Right atrium auricular region (tissue), 2 donors: ENCODE results near the gene FAM83D. TPM values are rescaled to one million over a fixed set of nuclear protein-coding genes. Genes with fewer than 3 reads are reported as not detected.

Source experiments
- DNase-seq: peaks from one replicate; pipeline ENCODE4 v3.0.0-alpha.2; 2019; ENCODE audit warnings: low spot score
- H3K27ac ChIP-seq, 2 donors: fragments of 200-600 bp; sonication (generic); 1 replicate in 1 of 2; 2 replicates in 1 of 2; pipeline ENCODE4 v1.5.1; 2016 to 2019
- H3K27me3 ChIP-seq, 2 donors: fragments of 200-600 bp; sonication (generic); one replicate each; pipeline versions ENCODE4 v1.5.1 to v1.6.0; 2017 to 2019
- H3K36me3 ChIP-seq: fragments of 200-600 bp; sonication (generic); one replicate; pipeline ENCODE4 v1.5.1; 2016
- H3K4me1 ChIP-seq, 2 donors: fragments of 200-600 bp; sonication (generic); one replicate each; pipeline versions ENCODE4 v1.5.1 to v1.6.0; 2017 to 2019
- H3K4me3 ChIP-seq, 2 donors: fragments of 200-600 bp; sonication (generic); 1 replicate in 1 of 2; 2 replicates in 1 of 2; pipeline ENCODE4 v1.5.1; 2017 to 2019; ENCODE audit warnings: mild to moderate bottlenecking in 1 of 2, moderate library complexity in 1 of 2
- H3K9me3 ChIP-seq, 2 donors: fragments of 200-600 bp; sonication (generic); one replicate each; pipeline ENCODE4 v1.5.1; 2019
- total RNA-seq, 2 donors: library from RNA; depleted of rRNA; stranded (reverse); fragments of >200 nt; gene quantifications; one replicate each; pipeline ENCODE4 v1.1.0, GENCODE V29; 2016
- TF ChIP-seq, protein P1 (sequence below), 2 donors: fragments of 200-600 bp; sonication (generic); IDR thresholded peaks; one replicate each; pipeline ENCODE4 v1.5.1; 2019; ENCODE audit warnings: antibody characterized with exemption in 2 of 2

Gene FAM83D
- total RNA-seq, 2 donors from 2014 or later, result 1.1 to 2.2 TPM

DNA sequence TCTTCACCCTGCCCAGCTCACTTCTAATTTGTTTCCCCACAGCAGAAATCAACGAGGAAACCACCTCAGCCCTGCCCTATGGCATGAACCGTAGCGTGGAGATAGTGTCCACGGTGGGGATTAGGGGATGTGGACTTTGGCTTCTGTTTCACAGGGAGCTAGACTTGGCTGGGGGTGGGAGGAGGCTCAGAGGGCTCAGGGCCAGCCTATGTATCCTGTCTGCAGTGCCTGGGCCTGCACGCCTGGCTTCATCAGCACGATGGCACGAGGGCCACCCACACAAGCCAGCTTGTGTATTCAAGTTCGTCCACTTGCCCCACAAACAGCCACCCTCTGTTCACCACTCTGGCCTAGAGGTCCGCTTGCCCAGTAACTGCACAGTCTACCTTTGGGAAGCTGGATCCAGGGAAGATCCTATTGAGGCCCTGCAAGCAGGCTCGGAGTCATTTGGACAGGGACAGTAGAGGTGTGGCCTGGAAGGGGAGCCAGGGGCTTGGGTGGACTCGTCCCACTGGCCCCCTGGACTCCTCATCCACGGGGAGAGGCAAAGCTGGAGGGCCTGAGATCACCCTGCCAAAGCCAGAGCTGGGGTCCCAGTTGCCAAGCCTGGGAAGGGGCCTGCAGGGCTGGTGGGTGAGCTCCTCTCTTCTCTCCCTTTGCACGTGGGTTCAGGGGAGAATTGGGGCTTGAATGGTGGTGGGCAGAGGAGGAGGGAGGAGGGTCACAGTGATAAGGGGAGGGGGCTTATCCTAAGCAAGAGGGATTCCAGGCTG, 38.0 kb upstream of the FAM83D start:
- H3K4me3 ChIP-seq, result no peak overlapping the region
- H3K4me1 ChIP-seq, result peaks cover 0 to 2% of the 10 kb centered on the region in 2 donors
- H3K27me3 ChIP-seq, result no peaks in the 10 kb centered on the region
- TF ChIP-seq, protein P1, sequence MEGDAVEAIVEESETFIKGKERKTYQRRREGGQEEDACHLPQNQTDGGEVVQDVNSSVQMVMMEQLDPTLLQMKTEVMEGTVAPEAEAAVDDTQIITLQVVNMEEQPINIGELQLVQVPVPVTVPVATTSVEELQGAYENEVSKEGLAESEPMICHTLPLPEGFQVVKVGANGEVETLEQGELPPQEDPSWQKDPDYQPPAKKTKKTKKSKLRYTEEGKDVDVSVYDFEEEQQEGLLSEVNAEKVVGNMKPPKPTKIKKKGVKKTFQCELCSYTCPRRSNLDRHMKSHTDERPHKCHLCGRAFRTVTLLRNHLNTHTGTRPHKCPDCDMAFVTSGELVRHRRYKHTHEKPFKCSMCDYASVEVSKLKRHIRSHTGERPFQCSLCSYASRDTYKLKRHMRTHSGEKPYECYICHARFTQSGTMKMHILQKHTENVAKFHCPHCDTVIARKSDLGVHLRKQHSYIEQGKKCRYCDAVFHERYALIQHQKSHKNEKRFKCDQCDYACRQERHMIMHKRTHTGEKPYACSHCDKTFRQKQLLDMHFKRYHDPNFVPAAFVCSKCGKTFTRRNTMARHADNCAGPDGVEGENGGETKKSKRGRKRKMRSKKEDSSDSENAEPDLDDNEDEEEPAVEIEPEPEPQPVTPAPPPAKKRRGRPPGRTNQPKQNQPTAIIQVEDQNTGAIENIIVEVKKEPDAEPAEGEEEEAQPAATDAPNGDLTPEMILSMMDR (IDR thresholded peaks at IDR 0.05), result no peak
- H3K27ac ChIP-seq, result no peak overlapping the region
- no peaks in the 10 kb centered on the region for H3K36me3 ChIP-seq
- DNase-seq, result no peak
- H3K9me3 ChIP-seq, result no peaks in the 10 kb centered on the region

DNA sequence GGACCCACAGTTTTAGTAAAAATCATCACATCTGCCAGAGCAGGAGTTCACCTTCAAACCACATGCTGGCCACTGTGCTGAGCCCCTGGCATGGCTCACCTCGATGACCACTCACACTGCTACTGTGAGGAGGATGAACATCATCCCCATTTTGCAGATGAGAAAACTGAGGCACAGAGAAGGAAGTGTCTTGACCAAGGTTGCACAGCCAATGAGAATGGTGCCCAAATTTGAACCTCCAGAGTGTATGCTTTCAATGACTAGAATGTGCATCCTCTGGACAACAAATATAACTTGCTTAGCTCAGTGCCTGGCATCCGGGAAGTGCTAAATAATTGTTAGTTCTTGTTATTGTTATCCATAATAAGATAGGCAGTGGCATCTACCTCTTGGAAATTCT, 37.2 kb upstream of the FAM83D start:
- TF ChIP-seq, protein P1 (IDR thresholded peaks at IDR 0.05), result no peak
- Histone ChIP-seq H3K27me3 (no peaks in the 10 kb centered on the region), H3K4me1 (peaks cover 0 to 8% of the 10 kb centered on the region in 2 donors), H3K4me3 (no peak overlapping the region), H3K36me3 (no peaks in the 10 kb centered on the region), H3K27ac (no peak overlapping the region), H3K9me3 (no peaks in the 10 kb centered on the region)
- no peak for DNase-seq

DNA sequence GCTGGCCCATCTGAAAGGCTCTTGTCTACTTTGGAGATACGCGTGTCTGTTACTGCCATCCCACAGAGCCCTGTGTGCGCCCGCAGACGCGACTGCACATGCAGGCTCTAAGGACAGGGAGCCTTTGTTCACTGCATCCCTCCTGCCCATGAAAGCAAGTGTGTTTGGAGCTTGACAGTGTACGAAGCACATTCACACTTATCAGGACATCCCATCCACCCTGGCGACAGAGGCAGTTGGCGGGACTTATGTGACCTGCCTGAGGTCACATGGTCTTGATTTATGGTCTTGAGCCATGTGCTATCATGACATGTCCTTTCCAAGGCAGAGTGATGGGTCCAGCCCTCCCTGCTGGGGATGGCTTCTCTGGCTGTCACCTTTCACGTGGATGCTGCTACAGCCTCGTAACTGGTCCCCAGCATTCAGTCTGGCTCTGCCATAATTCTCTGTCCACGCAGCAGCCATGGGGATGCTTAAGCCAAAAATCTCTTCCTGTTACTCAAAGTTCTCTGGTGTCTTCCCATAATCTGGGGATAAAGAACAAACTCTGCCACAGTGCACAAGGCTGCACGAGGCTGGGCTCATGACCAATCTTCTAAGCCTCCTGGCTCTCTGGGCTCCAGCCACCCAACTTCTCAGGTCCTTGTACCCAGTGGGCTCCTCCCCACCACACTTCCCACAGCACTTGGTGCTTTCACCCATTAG, 36.3 kb upstream of the FAM83D start:
- Histone ChIP-seq H3K9me3 (no peaks in the 10 kb centered on the region), H3K4me1 (peaks cover 0 to 10% of the 10 kb centered on the region in 2 donors), H3K27ac (no peak overlapping the region), H3K36me3 (no peaks in the 10 kb centered on the region), H3K4me3 (no peak overlapping the region), H3K27me3 (no peaks in the 10 kb centered on the region)
- DNase-seq, result no peak
- TF ChIP-seq, protein P1 (IDR thresholded peaks at IDR 0.05), result no peak

DNA sequence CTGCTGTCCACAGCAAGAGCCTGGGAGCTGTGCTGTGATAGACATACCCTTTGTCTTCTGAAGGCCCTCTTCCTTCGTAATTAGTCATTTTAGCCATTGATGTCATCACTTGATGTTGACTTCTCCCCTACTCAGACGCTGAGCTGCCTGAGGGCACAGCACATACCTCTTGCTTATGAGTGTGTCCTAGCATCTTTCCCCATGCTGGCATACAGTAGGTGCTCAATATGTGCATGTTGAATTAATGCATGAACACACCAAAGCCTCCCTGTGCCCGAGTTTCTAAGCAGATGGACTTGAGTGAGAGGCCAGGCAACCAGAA, 35.8 kb upstream of the FAM83D start:
- Histone ChIP-seq H3K27ac (no peak overlapping the region), H3K4me3 (no peak overlapping the region), H3K27me3 (no peaks in the 10 kb centered on the region), H3K36me3 (no peaks in the 10 kb centered on the region), H3K9me3 (no peaks in the 10 kb centered on the region), H3K4me1 (peaks cover 0 to 10% of the 10 kb centered on the region in 2 donors)
- no peak for DNase-seq
- TF ChIP-seq, protein P1 (IDR thresholded peaks at IDR 0.05), result no peak

DNA sequence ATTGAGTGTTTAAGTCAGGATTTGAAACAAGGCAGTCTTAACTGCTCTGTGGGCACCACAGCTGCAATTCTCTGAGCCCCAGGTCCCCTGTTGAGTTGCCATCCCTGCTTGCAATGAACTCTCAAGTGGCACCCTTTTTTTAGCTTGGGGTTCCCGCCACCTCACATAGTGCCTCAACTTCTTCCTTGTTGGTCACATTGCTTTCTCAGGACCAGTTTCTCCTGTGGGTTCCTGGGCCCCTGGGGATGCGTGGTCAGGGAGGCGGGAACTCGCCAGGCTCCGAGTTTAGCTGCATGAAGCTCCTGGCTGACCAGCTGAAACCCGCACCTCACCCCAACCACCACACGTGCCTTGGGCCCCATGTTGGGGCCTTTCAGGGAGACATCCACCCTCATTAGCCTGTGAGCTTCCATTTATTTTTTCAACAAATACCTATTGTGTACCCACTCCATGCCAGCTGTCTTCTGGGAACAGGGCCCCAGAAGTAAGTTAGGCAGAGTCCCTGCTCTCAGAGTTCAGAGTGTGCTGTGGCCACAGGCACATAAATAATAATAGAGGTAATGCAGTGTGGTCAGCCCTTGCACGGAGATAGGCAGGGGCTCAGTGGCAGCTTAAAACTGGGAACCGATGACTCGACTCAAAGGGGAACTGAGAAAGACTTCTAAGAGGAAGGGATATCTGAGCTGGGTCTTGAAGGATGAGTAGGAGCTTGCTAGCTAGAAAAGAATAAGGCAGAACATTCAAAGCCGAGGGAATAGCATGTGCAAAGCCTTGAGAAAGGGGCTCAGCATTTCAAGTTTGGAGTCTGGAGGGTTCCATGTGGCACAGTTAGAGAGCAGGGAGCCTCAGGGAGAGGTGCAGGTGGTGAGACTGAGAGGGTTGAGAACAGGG, 33.9 kb upstream of the FAM83D start:
- H3K27ac ChIP-seq, result no peak overlapping the region
- H3K4me3 ChIP-seq, result no peak overlapping the region
- H3K27me3 ChIP-seq, result no peaks in the 10 kb centered on the region
- H3K9me3 ChIP-seq, result no peaks in the 10 kb centered on the region
- no peak for DNase-seq
- TF ChIP-seq, protein P1 (IDR thresholded peaks at IDR 0.05), result no peak
- H3K36me3 ChIP-seq, result no peaks in the 10 kb centered on the region
- H3K4me1 ChIP-seq, result peaks cover 0 to 10% of the 10 kb centered on the region in 2 donors
